ENCODE measurements around the gene NYAP1.
"Not testable (repeated sequence)": the region's sequence is repeated elsewhere in the genome, so short reads cannot be mapped to it uniquely, and the experiment has no call there.

Gene NYAP1

GRCh38 chr7:100483722-100484672 is at the start of gene NYAP1:
Gene NYAP1, plus strand, starts transcription at chr7:100483927. Its CDS starts 1,385 bp downstream, at chr7:100485312.
- peak; percentile 49 to 83 (median 72) for DNase-seq

- peak in 1 of 6 experiments; percentile 14 for DNase-seq
Measured at GRCh38 chr7:100434297-100435144, 49.2 kb upstream of the NYAP1 start.

DNA sequence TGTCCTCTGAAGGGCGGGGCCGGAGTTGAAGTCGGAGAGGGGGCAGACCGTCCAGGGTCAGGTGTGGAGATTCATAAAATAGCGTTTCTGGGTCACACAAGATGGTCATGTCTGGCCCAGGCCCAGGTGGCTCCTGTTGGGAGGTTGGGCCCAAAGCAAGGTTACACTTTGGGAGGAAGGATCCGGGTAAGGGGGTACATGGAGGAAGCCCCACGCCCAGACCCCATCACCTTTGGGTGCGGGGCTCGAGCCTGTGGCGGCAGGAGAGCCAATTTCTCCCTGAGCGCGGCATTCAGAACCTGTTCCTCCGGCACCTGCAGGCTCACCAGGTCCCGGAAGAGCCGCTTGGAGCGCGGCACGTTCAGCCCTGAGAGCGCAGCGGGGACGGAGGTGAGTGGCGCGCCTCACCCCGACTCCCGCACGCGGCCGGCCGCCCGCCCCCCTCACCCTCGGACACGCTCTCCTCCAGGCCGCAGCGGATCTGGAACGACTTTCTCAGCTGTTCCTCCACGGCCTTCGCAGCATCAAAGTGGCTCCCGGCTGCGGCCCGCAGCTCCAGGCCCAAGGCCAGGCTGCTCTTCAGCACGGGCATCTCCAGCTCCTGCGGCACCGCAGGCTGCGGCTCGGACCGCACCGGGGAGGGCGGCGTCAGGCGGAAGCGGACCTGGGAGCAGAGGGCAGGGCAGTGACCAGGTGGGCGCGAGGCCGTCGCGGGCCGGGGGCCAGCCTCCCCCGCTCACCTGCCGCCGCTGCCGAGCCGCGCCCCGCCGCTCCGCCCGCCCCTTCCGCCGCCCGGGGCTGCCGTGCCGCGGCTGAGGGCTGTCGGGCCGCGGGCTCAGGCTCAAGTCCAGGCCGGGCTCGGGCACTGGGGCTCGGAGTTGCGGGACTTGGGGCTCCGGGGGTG is 48.1 kb upstream of the NYAP1 start:
- DNase-seq, result peak; percentile 27 to 62 (median 42)

DNA sequence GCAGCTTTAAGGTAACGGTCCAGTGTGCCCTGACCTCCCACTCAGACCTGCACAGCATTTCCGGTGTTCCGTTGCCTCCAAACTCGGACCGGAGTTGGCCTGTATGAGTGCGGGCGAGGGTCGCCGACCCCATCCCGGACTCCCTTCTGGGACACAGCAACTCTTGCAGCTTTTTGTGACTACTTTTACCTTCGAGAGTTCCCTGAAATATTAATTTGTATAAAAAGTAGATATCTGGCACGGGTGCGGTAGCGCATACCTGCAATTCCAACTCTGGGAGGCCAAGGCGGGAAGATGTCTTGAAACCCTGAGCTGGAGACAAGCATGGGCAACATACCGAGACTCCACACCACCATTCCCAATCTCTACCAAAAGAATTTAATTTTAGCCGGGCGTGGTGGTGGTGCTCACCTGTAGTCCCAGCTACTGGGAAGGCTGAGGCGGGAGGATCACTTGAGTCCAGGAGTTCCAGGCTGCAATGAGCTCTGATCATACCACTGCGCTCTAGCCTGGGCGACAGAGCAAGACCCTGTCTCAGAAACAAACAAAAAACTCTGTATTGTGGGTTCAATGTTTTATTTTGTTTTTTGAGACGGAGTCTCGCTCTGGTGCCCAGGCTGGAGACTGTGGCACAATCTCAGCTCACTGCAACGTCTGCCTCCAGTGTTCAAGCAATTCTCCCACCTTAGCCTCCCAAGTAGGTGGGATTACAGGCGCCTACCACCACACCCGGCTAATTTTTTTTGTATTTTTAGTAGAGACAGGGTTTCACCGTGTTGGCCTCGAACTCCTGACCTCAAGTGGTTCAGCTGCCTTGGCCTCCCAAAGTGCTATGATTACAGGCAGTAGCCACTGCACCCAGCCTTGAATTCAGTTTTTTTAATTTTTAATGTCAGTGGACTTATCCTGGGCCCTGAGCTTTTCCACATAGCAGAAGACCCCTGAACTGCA is 46.3 kb upstream of the NYAP1 start:
- DNase-seq, result no peak

- no peak for DNase-seq
Measured at GRCh38 chr7:100438172-100438571, 45.6 kb upstream of the NYAP1 start.

DNA sequence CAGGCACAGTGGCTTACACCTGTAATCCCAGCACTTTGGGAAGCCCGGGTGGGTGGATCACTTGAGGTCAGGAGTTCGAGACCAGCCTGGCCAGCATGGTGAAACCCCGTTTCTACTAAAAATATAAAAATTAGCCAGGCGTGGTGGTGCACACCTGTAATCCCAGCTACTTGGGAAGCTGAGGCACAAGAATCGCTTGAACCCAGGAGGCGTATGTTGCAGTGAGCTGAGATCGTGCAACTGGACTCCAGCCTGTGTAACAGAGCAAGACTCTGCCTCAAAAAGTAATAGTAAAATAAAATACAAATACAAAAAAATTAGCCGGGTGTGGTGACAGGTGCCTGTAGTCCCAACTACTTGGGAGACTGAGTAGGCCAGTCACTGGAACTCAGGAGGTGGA is 45.0 kb upstream of the NYAP1 start:
- DNase-seq, result not testable (repeated sequence)

- not testable (repeated sequence) for DNase-seq
Measured at GRCh38 chr7:100439244-100439643, 44.5 kb upstream of the NYAP1 start.

DNA sequence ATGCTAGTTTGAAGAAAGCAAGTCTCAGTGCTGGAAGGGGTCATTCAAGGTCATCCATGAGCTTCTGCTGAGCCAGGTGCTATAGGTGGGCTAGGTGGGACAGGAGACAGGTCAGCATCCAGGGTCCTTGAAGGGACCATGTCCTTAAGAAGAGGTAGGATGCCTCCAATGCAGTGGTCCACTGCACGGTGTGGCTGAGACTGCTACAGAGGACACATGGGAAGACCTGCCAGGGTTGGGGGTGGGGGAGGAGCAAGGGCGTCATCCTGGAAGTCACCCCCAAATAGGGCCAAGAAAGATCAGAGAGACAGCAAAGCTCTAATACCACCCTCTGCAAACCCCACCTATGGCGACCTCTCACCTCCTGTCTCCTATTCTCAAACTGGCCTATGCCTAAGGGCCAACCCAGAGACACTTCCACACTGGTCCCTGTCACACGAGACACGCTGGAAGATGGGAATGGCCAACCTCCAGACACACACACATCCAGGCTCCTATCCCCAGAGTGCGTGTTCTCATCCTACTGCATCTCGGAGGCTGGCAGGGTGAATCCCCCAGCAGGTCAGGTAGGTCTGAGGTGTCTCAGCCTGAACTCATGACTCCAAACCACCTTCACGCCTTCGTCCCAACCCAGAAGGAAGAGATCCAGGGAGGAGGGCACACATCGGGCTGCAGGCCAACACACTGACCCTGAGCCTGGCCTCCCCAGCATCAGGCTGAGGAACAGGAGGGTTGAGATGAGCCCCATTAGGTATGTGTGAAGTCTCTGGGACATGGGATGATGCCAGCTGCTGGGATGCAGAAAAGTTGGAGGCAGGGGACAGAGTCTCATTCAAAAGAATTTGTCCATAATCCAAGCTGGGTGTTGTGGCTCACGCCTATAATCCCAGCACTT is 41.8 kb upstream of the NYAP1 start:
- DNase-seq, result no peak

DNA sequence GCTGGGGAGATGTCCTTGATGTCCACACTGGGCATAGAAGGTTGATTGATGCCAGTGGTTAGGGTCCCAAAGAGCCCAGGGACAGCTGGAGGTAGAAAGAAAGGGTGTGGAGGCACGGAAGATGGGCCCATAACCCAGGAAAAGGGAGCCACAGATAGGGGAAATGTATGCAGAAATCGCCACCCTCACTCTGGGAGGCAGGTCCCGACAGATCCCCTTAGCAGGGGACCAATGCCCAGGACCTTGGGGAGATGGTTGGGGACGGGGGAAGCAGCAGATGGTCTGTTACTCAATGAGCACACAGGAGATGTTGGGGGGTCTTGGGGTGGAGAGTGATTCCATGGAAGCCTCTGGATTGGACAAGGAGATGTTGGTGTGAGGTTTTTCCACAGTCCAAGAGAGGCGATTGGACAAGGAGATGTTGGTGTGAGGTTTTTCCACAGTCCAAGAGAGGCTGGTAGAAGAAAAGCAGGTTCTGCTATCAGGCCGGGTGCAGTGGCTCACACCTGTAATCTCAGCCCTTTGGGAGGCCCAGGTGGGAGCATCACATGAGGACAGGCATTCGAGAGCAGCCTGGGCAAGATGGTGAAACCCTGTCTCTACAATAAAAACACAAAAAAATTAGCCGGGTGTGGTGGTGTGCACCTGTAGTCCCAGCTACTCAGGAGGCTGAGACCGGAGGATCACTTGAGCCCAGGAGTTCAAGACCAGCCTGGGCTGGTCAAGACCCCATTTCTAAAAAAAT is 40.5 kb upstream of the NYAP1 start:
- no peak for DNase-seq

DNA sequence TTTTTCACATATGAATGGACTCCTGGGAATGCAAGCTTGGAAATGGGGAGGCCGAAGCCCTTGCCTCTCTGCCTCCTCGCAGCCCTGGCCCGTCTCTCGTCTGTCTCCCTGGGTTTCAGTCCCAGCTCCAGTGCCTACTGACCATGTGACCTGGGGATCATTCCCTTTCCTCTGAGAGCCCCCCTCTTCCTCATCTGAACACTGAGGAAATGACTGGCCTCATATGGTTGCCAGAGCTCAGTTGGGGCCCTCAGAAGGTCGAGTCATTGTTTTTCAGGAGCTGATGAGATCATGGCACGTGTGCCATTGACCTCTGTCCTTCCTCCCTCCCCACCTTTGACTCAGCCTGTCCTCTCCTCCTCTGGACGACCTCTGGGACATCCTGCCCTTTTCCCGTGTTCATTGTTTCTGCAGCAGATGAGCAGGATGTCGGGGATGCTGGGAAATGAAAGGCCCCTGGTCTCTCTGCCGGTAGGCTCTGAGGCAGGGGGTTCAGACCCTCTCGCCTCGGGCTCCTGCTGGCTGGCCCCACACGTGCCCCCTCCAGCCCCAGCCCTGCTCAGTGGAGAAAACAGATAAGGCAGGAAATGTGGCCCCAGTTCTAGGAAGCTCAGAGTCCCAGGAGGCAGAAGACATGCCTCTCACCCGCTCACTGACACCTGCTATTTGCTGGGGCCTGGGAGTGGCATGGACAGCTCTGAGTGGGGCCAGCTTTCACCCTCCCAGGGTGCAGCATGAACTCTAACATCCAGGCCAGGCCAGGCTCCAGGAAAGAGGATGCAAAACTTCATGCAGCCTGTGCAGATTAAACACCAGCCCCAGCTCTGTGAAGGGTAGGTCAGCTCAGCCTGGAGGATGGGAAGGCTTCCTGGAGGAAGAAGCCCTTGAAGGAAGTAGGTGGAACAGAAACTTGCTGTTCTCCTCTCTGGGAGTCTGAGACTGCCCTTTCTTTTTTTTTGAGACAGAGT is 39.1 kb upstream of the NYAP1 start:
- DNase-seq, result no peak

DNA sequence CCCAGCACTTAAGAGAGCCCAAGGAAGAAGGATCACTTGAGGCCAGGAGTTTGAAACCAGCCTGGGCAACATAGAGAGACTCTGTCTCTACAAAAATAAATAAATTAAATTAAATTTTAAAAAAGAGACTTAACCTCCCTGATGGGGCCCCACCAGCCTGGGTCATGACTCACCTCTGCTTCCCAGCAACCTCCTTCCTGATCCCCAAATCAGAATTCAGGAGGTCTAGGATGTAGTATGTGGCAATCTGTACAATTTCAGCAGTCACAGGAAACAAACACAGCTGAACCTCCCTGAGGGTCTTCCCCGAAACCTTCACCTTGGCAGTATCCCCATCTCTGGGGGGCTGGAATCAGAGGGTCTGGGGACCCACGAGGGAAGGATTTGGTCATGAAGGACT is 37.7 kb upstream of the NYAP1 start:
- no peak for DNase-seq

DNA sequence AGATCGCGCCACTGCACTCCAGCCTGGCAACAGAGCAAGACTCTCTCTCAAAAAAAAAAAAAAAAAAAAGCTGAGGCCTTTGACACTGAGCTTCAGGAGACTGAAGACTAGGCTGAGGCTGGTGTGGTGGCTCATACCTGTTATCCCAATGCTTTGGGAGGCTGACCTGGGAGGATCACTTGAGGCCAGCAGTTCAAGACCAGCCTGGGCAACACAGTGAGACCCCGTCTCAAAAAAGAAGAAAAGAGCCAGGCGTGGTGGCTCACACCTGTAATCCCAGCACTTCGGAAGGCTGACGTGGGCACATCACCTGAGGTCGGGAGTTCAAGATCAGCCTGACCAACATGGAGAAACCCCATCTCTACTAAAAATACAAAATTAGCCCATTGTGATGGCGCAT is 36.4 kb upstream of the NYAP1 start:
- DNase-seq, result not testable (repeated sequence)

GRCh38 chr7:100449190-100449795 is 34.4 kb upstream of the NYAP1 start:
- DNase-seq, result no peak

DNA sequence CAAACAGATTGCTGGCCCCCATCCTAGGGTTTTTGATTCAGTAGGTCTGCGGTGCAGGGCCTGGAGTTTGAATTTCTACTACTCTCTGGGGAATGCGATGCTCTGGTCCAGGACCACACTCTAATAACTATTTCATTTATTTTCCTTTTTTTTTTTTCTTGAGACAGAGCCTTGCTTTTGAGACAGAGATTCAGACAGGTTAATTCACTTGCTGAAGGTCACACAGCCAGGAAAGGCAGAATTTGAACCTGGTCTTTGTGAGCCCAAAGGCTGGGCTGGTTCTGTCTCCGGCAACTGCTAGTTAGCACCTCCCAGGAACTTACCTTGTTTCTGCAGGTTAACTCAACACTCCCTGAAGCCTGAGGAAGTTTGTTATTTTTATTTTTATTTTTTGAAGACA is 31.2 kb upstream of the NYAP1 start:
- no peak for DNase-seq

DNA sequence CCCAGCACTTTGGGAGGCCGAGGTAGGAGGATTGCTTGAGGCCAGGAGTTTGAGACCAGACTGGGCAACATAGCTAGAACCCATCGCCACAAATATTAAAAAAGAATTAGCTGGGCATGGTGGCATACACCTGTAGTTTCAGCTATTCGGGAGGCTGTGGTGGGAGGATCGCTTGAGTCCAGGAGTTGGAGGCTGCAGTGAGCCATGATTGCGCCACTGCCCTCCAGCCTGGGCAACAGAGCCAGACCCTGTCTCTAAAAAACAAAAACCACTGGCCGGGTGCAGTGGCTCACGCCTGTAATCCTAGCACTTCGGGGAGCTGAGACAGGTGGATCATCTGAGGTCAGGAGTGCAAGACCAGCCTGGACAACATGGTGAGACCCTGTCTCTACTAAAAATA is 29.9 kb upstream of the NYAP1 start:
- not testable (repeated sequence) for DNase-seq

GRCh38 chr7:100455206-100455605 is 28.5 kb upstream of the NYAP1 start:
- no peak for DNase-seq

DNA sequence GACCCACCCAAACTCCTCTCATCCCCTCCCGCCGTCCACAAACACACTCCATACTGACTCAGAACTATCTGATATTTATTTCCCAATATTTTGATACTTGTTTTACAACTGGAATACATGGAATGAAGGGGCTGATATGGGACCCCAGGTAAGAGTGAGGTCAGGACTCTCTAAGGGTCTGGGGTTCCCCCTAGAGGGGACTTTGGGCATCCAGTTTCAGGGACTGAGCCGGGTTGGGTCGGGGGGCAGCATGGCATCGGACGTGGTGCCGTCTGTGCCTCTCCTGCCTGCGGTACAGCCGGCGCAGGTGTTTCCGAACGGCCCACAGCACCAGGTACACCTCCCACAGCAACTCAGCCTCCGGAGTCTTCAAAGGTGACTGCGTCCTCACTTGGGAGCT is 27.2 kb upstream of the NYAP1 start:
- no peak for DNase-seq

- DNase-seq, result no peak
Measured at GRCh38 chr7:100457033-100457432, 26.7 kb upstream of the NYAP1 start.

Measured in stimulated activated naive CD4-positive, alpha-beta T cell (primary cell).